ENCODE results near the gene ZC2HC1B. TPM values are rescaled to one million over a fixed set of nuclear protein-coding genes. Genes with fewer than 3 reads are reported as not detected.

ZC2HC1B gene
- total and polyA plus RNA-seq, 9 of the 15 experiments (the other 6 are each of a cell fraction or from before 2014, with no cell fraction given): not detected

DNA sequence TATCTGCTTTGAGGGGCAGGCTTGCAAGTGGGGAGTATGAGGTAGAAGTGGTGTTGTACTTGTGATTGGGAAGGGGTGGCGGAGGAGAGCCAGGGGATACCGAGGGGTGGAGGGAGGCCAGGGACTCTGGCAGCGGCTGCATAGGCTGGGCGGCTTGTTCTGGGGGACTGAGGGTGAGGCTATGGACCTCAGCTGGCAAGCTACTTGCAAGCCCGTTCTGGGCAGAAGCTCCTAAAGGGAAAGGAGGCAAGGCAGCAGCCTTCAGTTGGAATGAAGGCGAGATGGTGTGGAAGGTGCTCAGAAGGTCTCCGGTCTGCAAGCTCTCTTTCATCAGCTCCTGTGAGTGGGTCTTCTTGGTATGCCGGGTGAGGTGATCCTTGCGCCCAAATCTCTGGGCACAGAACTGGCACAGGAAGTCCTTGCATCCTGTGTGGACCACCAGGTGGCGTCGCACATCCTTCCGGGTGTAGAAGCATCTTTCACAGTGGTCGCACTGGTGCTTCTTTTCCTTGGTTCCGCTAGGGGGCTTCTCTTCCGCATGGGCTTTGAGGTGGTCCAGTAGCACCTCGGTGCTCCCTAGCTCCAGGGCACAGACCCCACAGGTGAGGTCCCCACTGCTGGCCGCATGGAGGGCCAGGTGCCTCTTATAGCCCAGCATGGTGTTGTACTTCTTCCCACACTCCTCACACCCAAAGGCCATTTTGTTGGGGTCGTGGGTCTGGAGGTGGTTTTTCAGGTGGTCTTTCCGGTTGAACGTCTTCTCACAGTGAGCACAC is 77.8 kb downstream of the ZC2HC1B start (continued):
- no peak for TF ChIP-seq NR2C1 (IDR thresholded peaks at IDR 0.05)
- TF ChIP-seq NR2C1 (tag; IDR thresholded peaks at IDR 0.05): no peak
- TF ChIP-seq COPS2 (conservative IDR thresholded peaks at IDR 0.05): no peak
- no peak for TF ChIP-seq STAT5B (CRISPR knock-in tag; IDR thresholded peaks at IDR 0.05)
- TF ChIP-seq, protein P1, sequence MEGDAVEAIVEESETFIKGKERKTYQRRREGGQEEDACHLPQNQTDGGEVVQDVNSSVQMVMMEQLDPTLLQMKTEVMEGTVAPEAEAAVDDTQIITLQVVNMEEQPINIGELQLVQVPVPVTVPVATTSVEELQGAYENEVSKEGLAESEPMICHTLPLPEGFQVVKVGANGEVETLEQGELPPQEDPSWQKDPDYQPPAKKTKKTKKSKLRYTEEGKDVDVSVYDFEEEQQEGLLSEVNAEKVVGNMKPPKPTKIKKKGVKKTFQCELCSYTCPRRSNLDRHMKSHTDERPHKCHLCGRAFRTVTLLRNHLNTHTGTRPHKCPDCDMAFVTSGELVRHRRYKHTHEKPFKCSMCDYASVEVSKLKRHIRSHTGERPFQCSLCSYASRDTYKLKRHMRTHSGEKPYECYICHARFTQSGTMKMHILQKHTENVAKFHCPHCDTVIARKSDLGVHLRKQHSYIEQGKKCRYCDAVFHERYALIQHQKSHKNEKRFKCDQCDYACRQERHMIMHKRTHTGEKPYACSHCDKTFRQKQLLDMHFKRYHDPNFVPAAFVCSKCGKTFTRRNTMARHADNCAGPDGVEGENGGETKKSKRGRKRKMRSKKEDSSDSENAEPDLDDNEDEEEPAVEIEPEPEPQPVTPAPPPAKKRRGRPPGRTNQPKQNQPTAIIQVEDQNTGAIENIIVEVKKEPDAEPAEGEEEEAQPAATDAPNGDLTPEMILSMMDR (IDR thresholded peaks at IDR 0.05 in 2 of 3, conservative IDR thresholded peaks at IDR 0.05 in 1 of 3; ENCODE audit: insufficient read depth in 2 of 3, low read depth in 1 of 3, low read length in 3 of 3): peak; percentile 94 to 99 (median 96)
- TF ChIP-seq XRCC4 (IDR thresholded peaks at IDR 0.05; ENCODE audit: extremely low read depth, insufficient read depth, insufficient read length): no peak
- TF ChIP-seq EP400 (IDR thresholded peaks at IDR 0.05): no peak
- TF ChIP-seq KLF6 (CRISPR knock-in tag; IDR thresholded peaks at IDR 0.05; ENCODE audit: borderline replicate concordance): no peak; the same call in 1 of the 2 replicates
- TF ChIP-seq NONO (IDR thresholded peaks at IDR 0.05; ENCODE audit: low read depth in 2 of 2, low read length in 1 of 2): no peak
- no peak for TF ChIP-seq ZNF282 (CRISPR knock-in tag; IDR thresholded peaks at IDR 0.05)
- TF ChIP-seq ZNF354B (CRISPR knock-in tag; IDR thresholded peaks at IDR 0.05): no peak
- TF ChIP-seq, protein P2, sequence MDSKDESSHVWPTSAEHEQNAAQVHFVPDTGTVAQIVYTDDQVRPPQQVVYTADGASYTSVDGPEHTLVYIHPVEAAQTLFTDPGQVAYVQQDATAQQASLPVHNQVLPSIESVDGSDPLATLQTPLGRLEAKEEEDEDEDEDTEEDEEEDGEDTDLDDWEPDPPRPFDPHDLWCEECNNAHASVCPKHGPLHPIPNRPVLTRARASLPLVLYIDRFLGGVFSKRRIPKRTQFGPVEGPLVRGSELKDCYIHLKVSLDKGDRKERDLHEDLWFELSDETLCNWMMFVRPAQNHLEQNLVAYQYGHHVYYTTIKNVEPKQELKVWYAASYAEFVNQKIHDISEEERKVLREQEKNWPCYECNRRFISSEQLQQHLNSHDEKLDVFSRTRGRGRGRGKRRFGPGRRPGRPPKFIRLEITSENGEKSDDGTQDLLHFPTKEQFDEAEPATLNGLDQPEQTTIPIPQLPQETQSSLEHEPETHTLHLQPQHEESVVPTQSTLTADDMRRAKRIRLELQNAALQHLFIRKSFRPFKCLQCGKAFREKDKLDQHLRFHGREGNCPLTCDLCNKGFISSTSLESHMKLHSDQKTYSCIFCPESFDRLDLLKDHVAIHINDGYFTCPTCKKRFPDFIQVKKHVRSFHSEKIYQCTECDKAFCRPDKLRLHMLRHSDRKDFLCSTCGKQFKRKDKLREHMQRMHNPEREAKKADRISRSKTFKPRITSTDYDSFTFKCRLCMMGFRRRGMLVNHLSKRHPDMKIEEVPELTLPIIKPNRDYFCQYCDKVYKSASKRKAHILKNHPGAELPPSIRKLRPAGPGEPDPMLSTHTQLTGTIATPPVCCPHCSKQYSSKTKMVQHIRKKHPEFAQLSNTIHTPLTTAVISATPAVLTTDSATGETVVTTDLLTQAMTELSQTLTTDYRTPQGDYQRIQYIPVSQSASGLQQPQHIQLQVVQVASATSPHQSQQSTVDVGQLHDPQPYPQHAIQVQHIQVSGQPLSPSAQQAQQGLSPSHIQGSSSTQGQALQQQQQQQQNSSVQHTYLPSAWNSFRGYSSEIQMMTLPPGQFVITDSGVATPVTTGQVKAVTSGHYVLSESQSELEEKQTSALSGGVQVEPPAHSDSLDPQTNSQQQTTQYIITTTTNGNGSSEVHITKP (IDR thresholded peaks at IDR 0.05; ENCODE audit: partially characterized antibody): no peak
- TF ChIP-seq, protein P3, sequence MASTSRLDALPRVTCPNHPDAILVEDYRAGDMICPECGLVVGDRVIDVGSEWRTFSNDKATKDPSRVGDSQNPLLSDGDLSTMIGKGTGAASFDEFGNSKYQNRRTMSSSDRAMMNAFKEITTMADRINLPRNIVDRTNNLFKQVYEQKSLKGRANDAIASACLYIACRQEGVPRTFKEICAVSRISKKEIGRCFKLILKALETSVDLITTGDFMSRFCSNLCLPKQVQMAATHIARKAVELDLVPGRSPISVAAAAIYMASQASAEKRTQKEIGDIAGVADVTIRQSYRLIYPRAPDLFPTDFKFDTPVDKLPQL (IDR thresholded peaks at IDR 0.05; ENCODE audit: extremely low read depth, insufficient read length): no peak
- no peak for TF ChIP-seq NCOR1 (IDR thresholded peaks at IDR 0.05)
- TF ChIP-seq CHD1 (IDR thresholded peaks at IDR 0.05; ENCODE audit: low read length): no peak
- TF ChIP-seq, protein P4, sequence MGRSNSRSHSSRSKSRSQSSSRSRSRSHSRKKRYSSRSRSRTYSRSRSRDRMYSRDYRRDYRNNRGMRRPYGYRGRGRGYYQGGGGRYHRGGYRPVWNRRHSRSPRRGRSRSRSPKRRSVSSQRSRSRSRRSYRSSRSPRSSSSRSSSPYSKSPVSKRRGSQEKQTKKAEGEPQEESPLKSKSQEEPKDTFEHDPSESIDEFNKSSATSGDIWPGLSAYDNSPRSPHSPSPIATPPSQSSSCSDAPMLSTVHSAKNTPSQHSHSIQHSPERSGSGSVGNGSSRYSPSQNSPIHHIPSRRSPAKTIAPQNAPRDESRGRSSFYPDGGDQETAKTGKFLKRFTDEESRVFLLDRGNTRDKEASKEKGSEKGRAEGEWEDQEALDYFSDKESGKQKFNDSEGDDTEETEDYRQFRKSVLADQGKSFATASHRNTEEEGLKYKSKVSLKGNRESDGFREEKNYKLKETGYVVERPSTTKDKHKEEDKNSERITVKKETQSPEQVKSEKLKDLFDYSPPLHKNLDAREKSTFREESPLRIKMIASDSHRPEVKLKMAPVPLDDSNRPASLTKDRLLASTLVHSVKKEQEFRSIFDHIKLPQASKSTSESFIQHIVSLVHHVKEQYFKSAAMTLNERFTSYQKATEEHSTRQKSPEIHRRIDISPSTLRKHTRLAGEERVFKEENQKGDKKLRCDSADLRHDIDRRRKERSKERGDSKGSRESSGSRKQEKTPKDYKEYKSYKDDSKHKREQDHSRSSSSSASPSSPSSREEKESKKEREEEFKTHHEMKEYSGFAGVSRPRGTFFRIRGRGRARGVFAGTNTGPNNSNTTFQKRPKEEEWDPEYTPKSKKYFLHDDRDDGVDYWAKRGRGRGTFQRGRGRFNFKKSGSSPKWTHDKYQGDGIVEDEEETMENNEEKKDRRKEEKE (IDR thresholded peaks at IDR 0.05; ENCODE audit: borderline replicate concordance in 1 of 2, control insufficient read depth in 1 of 2, low read depth in 2 of 2, low read length in 1 of 2): no peak
- no peak for TF ChIP-seq PHB (CRISPR knock-in tag; IDR thresholded peaks at IDR 0.05)
- TF ChIP-seq PHF20 (IDR thresholded peaks at IDR 0.05; ENCODE audit: partially characterized antibody): no peak

All from K562 (cell line).